Activated CD8-positive, alpha-beta T cell treated with anti-CD3 and anti-CD28 coated beads, Interleukin-2, amount 10 ng/mL, durations not matched to agents 7 days and 5 days (primary cell): ENCODE data around the gene RRBP1. TPM values are rescaled to one million over a fixed set of nuclear protein-coding genes. Genes with fewer than 3 reads are reported as not detected.

Experiments
- ATAC-seq: fragments of 150-1000 bp; cut with Tn5 transposase; one replicate; pipeline ENCODE4 v1.10.0; 2021; ENCODE audit warnings: moderate library complexity
- CTCF ChIA-PET: fragments of 350-600 bp; sonication (Branson Sonifier 250); formaldehyde crosslinking; loops from one replicate; lab custom pipeline; 2021; ENCODE audit warnings: antibody characterized with exemption; lab: Charles Lee
- POLR2A ChIA-PET: fragments of 350-600 bp; sonication (Branson Sonifier 250); formaldehyde crosslinking; loops from one replicate; lab custom pipeline; 2021; ENCODE audit warnings: antibody characterized with exemption; lab: Charles Lee
- DNase-seq: peaks from one replicate; pipeline ENCODE4 v3.0.0-alpha.2; 2020
- H3K27ac Mint-ChIP-seq: one replicate; pipeline ENCODE4 v1.8.0; 2021; ENCODE audit warnings: mild to moderate bottlenecking, mixed read lengths
- H3K27me3 Mint-ChIP-seq: one replicate; pipeline ENCODE4 v1.8.0; 2021; ENCODE audit warnings: low read depth, mixed read lengths
- H3K36me3 Mint-ChIP-seq: one replicate; pipeline ENCODE4 v1.8.0; 2021; ENCODE audit warnings: low read depth, mixed read lengths
- H3K4me1 Mint-ChIP-seq: one replicate; pipeline ENCODE4 v1.8.0; 2021; ENCODE audit warnings: low read depth, mixed read lengths
- H3K4me3 Mint-ChIP-seq: one replicate; pipeline ENCODE4 v1.8.0; 2021; ENCODE audit warnings: mild to moderate bottlenecking, mixed read lengths
- H3K9me3 Mint-ChIP-seq: one replicate; pipeline ENCODE4 v1.8.0; 2022; ENCODE audit warnings: mixed read lengths; ENCODE audit not compliant: insufficient read depth
- total RNA-seq, 2 experiments: library from RNA; stranded (reverse); gene quantifications; one replicate each; pipeline ENCODE4 v1.2.3, GENCODE V29; 2021

The RRBP1 gene
- total RNA-seq, 2 experiments from 2014 or later: 64.3 to 66.7 TPM

DNA sequence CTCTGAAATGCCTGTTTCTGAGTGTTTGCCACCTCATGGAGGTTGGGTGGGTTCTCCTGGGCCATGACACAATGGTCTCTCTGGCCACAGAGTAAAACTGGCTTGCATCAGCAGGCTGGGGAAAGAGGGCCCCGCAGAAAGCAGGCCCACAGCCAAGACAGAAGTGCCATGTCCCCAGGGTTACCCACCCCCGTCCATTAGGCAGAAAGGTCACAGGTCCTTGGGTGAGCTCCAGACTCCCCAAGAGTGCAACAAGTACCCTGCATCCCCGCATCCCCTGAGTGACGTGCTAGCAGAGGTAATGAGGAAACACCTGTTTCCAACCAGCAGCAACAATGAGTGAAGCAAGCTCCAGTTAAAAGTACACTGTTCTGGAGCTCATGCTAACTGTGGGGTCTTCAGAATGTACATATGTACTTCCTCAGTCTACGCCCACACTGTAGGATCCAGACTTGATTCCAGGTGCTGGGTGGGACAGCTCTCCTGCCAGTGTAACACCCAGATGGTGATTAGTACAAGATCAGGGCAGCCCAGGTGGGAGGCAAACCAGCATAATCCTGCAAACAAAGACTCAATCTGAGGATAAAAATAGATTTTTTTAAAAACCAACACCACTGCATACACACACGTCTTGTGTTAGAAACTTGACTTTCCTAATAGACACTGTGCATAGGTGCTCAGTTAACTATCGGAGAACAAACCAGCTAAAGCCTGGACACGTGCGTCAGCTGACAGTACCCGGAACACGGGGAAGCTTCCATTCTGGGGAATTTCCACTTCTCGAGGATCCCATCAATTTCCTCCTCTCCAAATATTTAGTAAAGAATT is 31.5 kb downstream of the RRBP1 start:
- Mint-ChIP-seq H3K36me3 (peaks cover 7% of the 10 kb centered on the region), H3K27ac (no peak overlapping the region), H3K4me1 (peaks cover 21% of the 10 kb centered on the region), H3K27me3 (no peaks in the 10 kb centered on the region), H3K4me3 (no peak overlapping the region), H3K9me3 (no peaks in the 10 kb centered on the region)
- DNase-seq (no peak), ATAC-seq (no peak)
- POLR2A ChIA-PET: no interaction called here
- CTCF ChIA-PET: interaction anchor here (0.7 to 2.3 kb wide), 6 partner anchors 14 to 119 kb away, joined by 3 to 7 read pairs (median 5); partner anchors contain the start of gene RRBP1

DNA sequence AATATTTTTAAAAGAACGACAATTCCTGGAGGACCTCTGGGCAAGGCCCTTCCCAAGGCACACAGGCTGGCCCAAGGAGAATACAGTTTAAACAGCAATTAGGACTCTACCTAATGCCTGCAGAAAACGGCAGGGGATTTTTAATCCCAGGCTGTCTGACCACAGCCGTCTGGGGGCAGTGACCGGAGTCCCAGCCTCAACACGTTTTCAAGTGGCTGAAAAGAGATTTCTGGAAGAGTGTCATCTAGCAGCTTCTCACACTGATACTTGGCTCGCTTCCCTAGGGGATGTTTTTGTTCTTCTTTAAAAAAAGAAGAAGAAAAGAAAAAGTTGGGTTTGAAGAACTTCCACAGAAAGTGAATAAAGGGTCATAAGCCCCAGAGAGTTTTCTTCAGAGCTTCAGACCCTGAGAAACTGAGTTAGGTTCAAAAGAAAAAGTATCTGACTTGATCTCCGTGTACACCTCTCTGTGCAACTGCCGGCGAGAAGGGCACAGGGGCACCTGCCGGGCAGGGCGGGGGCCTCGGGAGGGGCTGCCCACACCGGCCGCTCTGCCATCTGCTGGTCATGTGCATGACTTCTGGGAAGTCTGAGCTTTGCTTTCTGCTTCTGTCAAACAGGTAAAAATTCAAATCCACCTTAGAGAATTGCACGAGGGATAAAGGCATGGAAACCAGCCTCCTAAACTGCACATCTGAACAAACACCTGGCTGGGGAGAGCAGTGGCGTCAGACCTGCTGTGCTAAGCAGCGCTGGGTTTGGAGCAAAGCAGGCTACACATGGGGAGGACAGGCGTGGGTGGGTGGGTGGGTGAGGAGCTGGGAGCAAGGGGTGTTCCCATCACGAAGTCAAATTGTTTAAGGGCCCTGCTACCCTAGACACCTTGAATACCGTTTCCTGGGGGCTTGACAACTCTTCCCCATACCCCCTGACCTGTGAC is 33.0 kb downstream of the RRBP1 start:
- H3K36me3 Mint-ChIP-seq: peaks cover under 1% of the 10 kb centered on the region
- no peak overlapping the region for H3K4me3 Mint-ChIP-seq
- peaks cover 21% of the 10 kb centered on the region for H3K4me1 Mint-ChIP-seq
- peak; percentile 57 for ATAC-seq
- DNase-seq: peak; percentile 29
- POLR2A ChIA-PET: interaction anchor here (0.6 kb wide), 1 partner anchor 78 kb away, joined by 3 read pairs; no protein-coding TSS in a partner anchor
- no peak overlapping the region for H3K27ac Mint-ChIP-seq
- H3K9me3 Mint-ChIP-seq: no peaks in the 10 kb centered on the region
- CTCF ChIA-PET: interaction anchor here (0.9 to 2.3 kb wide), 8 partner anchors 17 to 289 kb away, joined by 3 to 7 read pairs (median 5); partner anchors contain the start of gene RRBP1
- no peaks in the 10 kb centered on the region for H3K27me3 Mint-ChIP-seq

DNA sequence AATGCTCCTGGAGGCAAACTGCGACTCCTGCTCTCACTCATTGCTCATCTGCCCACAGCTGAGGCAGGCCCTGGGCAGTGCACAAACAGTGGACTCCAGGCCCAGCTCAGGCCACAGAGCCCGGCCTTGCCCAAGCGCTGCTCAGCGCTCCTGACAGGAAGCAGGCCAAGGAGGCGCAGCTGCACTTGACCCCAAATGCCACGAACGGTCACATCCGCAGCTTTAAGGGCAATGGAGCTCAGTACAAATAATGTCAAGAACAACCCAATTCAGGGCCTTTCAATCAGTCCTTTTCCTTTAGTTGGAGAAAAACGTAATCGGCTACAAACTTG is 33.8 kb downstream of the RRBP1 start:
- DNase-seq (no peak), ATAC-seq (no peak)
- Mint-ChIP-seq H3K4me1 (peaks cover 21% of the 10 kb centered on the region), H3K27ac (peak overlapping the region; percentile 43), H3K27me3 (no peaks in the 10 kb centered on the region), H3K9me3 (no peaks in the 10 kb centered on the region), H3K4me3 (no peak overlapping the region), H3K36me3 (no peaks in the 10 kb centered on the region)
- POLR2A ChIA-PET: interaction anchor here (0.6 kb wide), 1 partner anchor 74 kb away, joined by 3 read pairs; no protein-coding TSS in a partner anchor
- CTCF ChIA-PET: interaction anchor here (1.3 to 2.3 kb wide), 5 partner anchors 18 to 137 kb away, joined by 3 to 5 read pairs (median 5); partner anchors contain the start of gene RRBP1

- DNase-seq: no peak
- POLR2A ChIA-PET: interaction anchor here (0.6 kb wide), 1 partner anchor 73 kb away, joined by 3 read pairs; no protein-coding TSS in a partner anchor
- peaks cover 21% of the 10 kb centered on the region for H3K4me1 Mint-ChIP-seq
These were observed 34.4 kb downstream of the RRBP1 start for GRCh38 chr20:17647391-17648314.

DNA sequence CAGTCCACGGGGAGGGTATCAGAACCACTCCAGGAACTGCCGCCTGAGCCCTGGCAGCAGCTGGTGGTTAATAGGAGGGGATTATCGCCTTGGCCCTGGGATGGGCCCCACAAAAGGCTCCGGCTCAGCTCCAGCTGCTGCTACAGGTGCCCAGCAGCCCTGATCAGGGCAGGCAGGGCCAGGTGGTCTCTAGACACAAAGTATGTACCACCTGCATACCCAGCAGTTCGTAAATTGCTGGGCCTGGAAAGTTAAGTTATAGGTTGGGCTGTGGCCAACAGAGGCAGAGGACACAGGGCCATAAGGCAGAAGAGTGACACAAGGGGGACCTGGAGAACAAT is 35.1 kb downstream of the RRBP1 start:
- Mint-ChIP-seq H3K4me3 (no peak overlapping the region), H3K36me3 (no peaks in the 10 kb centered on the region), H3K4me1 (peaks cover 21% of the 10 kb centered on the region), H3K27me3 (no peaks in the 10 kb centered on the region), H3K27ac (no peak overlapping the region), H3K9me3 (no peaks in the 10 kb centered on the region)
- CTCF ChIA-PET: interaction anchor here (1.5 kb wide), 1 partner anchor 35 kb away, joined by 5 read pairs; the partner anchor contains the start of gene RRBP1
- ATAC-seq (no peak), DNase-seq (no peak)
- POLR2A ChIA-PET: no interaction called here

More at GRCh38 chr20:17647391-17648314, 34.4 kb downstream of the RRBP1 start:
- Mint-ChIP-seq H3K27ac (peak overlapping the region; percentile 43), H3K9me3 (no peaks in the 10 kb centered on the region), H3K4me3 (no peak overlapping the region), H3K36me3 (no peaks in the 10 kb centered on the region), H3K27me3 (no peaks in the 10 kb centered on the region)
- CTCF ChIA-PET: interaction anchor here (1.5 to 2.3 kb wide), 4 partner anchors 25 to 136 kb away, joined by 3 to 5 read pairs (median 5); partner anchors contain the start of gene RRBP1
- no peak for ATAC-seq

DNA sequence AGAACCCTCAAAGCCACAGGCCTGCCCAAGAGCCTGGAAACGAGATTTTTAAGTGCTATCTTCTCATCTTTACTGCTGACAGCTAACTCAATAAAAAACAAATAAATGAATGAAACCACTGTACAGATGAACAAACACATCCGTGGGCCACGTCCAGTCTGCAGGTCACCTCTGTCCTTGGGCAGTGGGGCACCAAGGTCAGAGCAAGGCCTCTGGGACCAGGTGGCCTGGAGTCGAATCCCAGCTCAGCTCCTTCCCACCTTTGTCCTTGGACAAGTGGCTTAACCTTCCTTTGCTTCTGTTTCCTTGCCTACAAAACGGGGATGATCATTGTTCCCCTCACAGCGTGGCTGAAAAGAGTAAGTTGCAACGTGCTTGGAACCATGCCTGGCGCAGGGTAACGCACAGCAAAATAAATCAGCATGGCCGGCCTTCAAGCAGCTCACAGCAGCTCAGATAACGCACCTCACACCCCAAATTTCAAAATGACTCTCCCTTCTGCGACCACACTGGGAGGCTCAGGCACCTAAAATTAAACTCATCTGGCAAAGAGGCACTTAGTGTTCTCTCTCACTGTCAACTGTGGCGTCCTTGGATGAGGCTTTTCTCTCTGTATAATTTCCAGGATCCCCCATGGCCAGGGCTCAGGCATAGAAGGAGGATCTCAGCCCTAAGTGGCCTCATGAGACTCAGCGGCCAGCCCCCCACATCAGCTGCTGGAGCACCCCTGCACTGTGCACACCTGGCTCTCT is 35.7 kb downstream of the RRBP1 start:
- POLR2A ChIA-PET: no interaction called here

GRCh38 chr20:17645546-17646208 is 36.4 kb downstream of the RRBP1 start:
- ChIA-PET CTCF (interaction anchor here (1.5 kb wide), 1 partner anchor 12 kb away, joined by 4 read pairs; no protein-coding TSS in a partner anchor), POLR2A (no interaction called here)
- ATAC-seq: no peak

More for the DNA sequence above, 35.7 kb downstream of the RRBP1 start:
- Mint-ChIP-seq H3K4me3 (no peak overlapping the region), H3K9me3 (no peaks in the 10 kb centered on the region), H3K4me1 (peaks cover 21% of the 10 kb centered on the region), H3K27ac (peak overlapping the region; percentile 16), H3K27me3 (no peaks in the 10 kb centered on the region), H3K36me3 (no peaks in the 10 kb centered on the region)
- DNase-seq (no peak), ATAC-seq (no peak)
- CTCF ChIA-PET: interaction anchor here (1.5 kb wide), 1 partner anchor 13 kb away, joined by 4 read pairs; no protein-coding TSS in a partner anchor

GRCh38 chr20:17645010-17645409 is 37.0 kb downstream of the RRBP1 start:
- DNase-seq (no peak), ATAC-seq (no peak)
- Mint-ChIP-seq H3K4me1 (peaks cover 21% of the 10 kb centered on the region), H3K27me3 (no peaks in the 10 kb centered on the region), H3K36me3 (peaks cover 2% of the 10 kb centered on the region), H3K27ac (peak overlapping the region; percentile 61), H3K9me3 (no peaks in the 10 kb centered on the region), H3K4me3 (no peak overlapping the region)
- ChIA-PET CTCF (interaction anchor here (1.5 kb wide), 1 partner anchor 11 kb away, joined by 4 read pairs; no protein-coding TSS in a partner anchor), POLR2A (no interaction called here)

More at GRCh38 chr20:17645546-17646208, 36.4 kb downstream of the RRBP1 start:
- H3K27me3 Mint-ChIP-seq: no peaks in the 10 kb centered on the region
- H3K4me1 Mint-ChIP-seq: peaks cover 21% of the 10 kb centered on the region
- no peak for DNase-seq
- H3K9me3 Mint-ChIP-seq: no peaks in the 10 kb centered on the region
- H3K27ac Mint-ChIP-seq: no peak overlapping the region
- H3K4me3 Mint-ChIP-seq: no peak overlapping the region
- H3K36me3 Mint-ChIP-seq: no peaks in the 10 kb centered on the region

DNA sequence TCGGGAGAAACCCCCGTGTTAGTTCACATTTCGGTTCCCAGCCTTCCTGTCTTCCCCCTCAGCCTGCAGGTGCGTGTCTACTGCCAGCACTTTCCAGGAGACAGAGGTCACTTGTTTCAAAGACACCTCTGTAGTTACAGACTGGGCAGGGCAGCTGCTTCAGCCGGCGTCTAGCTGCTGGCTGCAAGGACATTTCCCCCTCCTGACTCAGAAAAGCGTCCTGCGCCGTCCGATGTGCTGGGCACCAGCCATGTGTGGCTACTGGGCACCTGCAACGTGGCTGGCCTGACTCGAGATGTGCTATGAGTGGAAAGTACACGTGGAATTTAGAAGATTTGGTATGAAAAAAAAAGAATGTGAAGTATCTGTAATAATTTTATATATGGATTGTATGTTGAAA is 37.6 kb downstream of the RRBP1 start:
- no peaks in the 10 kb centered on the region for H3K27me3 Mint-ChIP-seq
- ATAC-seq: no peak
- H3K36me3 Mint-ChIP-seq: peaks cover 2% of the 10 kb centered on the region

More for the DNA sequence above, 37.6 kb downstream of the RRBP1 start:
- ChIA-PET POLR2A (no interaction called here), CTCF (no interaction called here)
- H3K4me1 Mint-ChIP-seq: peaks cover 21% of the 10 kb centered on the region
- H3K9me3 Mint-ChIP-seq: no peaks in the 10 kb centered on the region
- no peak overlapping the region for H3K27ac Mint-ChIP-seq
- DNase-seq: no peak
- no peak overlapping the region for H3K4me3 Mint-ChIP-seq
